ENCODE results near the gene DBP.

DNA sequence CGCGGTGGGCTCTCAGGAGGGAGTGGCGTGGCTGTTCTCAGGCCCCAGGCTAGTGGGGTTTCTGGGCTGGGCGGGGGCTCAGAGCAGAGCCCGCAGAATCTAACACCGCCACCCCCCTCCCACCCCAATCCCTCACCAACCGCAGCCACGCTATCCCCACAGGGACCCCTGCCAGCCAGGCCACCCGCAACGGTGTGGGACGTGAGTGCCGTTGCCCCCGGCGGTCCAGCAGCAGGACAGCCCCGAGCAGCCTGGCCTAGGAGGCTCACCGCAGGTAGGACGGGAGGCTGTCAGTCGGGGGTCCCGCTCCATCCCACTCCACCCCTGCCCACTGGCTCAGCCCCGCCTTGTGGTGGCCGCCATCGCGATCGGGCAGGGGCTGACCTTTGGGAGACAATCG, 35.8 kb upstream of the DBP start, which contains the start of gene NTN5:
- TF ChIP-seq CTCF (conservative IDR thresholded peaks at IDR 0.05 in 1 of 2, IDR thresholded peaks at IDR 0.05 in 1 of 2; ENCODE audit: low read depth in 1 of 2, low read length in 2 of 2) (no peak), EZH2 (IDR thresholded peaks at IDR 0.05; ENCODE audit: low read length, missing control alignments) (no peak)
